GM18502 (cell line): ENCODE results near the gene R3HDML.

Source experiments
- ATAC-seq: cut with Tn5 transposase; IDR thresholded peaks from one replicate; pipeline ENCODE4 v1.9.1; 2021; ENCODE audit warnings: mild to moderate bottlenecking; ENCODE audit not compliant: unreplicated experiment, poor library complexity

Gene R3HDML

DNA sequence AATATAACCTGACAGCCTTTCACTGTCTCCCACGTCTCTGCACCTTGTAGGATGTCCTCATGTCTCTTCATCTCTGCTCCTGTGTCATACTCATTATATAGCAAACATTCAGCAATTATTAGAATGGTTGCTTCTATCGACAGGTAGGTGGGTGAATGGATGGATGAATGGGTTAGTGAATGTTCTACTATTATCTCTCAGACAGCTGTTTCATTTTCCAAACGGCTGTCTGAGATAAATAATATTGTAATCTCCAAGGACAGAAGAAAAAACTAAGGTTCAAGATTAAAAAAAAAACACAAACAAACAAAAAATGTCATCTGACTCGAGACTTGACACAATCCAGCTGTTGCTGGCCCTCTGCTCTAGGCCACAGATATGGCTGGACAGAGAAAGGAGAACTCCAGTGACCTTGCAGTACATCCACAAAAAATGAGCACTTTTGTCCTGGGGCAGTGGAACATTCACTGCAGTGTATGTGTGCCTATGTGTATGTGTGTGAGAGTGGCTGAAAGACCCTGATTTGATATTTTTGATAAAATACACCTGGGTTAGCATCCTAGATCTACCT, 20.8 kb downstream of the R3HDML start:
- ATAC-seq, result no peak

DNA sequence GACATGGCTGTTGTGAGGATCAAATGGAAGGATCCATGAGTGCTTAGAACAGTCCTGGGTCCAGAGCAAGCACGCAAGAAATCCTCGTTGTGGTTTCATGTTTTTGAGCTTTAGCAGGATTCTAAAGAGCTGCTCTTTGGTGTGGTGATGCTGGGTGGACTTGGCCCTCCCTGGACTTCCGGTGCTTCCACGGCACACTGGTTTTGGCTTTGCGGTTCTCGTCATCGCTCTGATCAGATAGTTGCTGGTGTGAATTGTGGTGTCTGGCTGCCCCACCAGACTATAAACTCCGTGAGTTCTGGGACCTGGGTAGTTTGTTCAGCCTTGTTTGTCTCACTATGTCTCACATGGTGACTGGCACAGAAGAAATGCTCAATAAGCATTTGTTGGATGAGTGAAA, 21.9 kb downstream of the R3HDML start:
- no peak for ATAC-seq

DNA sequence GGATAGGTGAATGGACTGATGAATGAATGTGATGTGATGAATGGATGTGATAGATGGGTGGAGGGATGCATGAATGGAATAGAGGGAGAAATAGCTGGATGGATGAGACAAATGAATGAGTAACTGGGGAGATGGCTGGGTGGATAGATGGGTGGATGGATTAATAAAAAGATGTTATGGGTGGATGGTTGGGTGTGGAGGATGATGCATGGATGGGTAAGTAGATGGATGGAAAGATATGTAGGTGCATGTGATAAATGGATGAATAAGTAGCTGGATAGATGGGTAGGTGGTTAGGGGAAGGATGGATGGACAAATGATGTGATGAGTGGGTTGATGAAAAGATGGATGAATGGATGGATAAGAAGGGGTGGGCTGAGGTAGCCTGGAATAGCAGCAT, 23.4 kb downstream of the R3HDML start:
- no peak for ATAC-seq

DNA sequence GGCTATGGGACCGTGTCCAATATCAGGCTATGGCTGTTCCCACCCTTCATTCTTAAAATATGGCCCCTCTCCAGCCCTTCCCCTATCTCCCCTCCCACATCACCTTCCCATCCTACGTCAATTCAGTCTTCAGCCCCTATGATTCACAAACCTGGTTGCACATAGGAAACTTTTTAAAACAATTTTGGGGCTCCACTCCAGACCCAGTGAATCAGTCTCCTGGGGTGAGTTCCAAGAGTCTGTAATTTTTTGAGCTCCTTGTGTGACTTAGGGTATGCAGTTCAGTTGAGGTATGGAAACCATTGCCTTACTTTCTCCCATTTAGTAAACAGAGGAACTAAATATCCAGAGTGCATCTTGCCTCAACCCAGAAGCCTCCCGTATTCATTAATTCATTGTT, 24.2 kb downstream of the R3HDML start:
- ATAC-seq, result no peak

DNA sequence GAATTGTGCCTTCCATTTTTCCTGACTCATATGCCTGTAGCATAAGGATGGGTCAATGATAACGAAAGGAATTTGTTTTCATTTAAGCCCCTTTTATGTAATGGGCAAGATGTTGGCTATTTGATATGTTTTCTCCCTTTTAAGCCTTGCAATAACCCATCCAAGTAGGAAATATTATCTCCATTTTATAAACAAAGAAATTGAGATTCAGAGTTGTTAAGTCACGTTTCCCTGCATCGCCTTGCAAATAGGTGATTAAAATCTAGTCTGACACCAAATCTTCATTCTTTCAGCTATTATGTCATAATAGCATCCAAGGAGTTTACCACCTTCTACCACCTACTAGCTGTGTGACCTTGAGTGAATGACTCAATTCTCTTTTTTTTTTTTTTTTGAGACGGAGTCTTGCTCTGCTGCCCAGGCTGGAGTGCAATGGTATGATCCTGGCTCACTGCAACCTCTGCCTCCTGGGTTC, 25.7 kb downstream of the R3HDML start:
- no peak for ATAC-seq

DNA sequence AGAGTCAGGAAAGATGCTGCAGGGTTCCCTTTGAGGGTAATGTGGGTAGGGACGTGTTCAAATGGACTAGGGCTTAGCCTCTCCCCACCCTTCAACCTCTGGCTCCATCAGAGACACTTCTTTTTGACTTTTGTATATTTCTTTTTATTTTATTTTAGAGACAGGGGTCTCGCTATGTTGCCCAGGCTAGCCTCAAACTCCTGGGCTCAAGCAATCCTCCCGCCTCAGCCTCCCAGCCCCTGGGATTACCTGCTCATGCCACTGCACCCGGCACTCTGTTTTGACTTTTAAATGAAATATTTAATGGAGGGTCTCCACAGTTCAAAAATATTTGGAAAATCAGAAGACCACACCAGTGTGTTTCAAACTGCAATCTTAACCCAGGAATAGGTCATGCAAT, 27.2 kb downstream of the R3HDML start:
- no peak for ATAC-seq

DNA sequence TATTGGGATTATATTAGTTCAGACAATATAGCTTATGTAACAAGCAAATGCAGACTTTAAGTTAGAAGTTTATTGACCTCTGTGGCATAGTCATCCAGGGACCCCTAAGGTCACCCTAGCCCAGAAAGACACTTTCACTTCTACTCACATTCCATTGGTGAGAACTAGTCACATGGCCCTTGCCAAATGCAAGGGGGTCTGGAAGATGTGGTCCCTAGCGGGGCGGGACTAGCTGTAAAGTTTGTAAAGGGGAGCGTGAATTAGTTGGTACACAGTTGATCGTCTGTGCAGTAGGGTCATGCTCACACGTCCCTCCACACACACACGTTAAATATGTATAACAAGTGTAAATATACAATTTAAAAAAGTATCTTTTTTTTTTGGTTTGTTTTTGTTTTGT, 27.9 kb downstream of the R3HDML start:
- ATAC-seq, result no peak

DNA sequence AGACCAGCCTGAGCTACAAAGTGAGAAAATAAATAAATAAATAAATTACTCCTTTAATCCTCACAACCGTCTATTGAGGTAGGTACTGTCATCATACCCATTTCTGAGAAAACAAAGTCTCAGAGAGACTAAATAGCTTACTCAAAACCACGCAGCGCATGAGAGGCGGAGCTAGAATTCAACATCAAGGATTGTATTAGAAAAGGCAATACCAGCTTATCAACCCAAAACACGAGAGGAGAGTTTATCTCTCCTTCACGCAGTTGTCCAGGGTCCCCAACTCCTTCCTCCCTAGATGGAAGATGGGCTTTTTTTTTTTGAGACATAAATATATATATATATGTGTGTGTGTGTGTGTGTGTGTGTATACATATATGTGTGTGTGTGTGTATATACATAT, 30.9 kb downstream of the R3HDML start:
- no peak for ATAC-seq

DNA sequence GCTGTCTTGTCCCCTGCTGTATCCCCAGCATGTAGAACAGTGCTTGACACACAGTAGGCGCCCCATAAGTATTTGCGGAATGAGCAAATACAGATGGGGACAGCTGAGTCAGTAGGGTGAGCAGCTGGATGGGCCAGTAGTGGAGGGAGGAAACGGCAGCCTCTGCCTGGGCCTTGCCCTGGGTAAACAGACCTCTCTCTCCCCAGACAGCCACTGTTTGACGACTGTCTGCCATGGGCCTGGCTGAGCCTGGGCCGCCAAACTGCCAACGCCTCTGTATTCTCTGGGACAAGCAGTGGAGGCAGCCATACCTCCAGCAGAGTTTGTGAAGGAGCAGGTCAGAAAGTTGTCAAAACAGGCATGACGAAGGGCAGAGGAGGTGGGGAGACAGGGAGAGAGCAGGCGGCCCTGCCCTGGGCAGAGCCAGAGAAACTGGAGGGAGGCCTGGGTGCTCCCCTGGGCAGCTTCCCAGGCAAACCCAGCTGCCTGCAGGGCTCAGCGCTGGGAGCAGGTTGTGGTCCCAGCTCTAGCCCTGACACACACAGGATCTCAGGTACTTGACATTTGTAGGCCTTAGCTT, 33.9 kb downstream of the R3HDML start:
- no peak for ATAC-seq

DNA sequence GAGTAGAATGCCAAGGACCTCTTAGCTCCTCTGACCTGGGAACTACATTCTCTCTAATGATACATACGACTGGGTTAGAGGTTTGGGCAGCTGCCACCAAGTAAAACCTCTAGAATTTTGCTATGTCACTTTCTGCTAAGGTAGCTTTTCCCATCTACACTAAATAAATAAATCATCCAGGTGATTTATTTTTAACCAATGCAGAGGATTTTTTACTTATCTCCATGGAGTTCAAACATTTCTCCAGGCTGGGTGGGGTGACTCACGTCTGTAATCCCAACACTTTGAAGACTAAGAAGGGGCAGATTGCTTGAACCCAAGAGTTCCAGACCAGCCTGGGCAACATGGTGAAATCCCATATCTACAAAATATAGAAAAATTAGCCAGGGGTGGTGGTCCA, 45.8 kb downstream of the R3HDML start:
- ATAC-seq, result no peak

DNA sequence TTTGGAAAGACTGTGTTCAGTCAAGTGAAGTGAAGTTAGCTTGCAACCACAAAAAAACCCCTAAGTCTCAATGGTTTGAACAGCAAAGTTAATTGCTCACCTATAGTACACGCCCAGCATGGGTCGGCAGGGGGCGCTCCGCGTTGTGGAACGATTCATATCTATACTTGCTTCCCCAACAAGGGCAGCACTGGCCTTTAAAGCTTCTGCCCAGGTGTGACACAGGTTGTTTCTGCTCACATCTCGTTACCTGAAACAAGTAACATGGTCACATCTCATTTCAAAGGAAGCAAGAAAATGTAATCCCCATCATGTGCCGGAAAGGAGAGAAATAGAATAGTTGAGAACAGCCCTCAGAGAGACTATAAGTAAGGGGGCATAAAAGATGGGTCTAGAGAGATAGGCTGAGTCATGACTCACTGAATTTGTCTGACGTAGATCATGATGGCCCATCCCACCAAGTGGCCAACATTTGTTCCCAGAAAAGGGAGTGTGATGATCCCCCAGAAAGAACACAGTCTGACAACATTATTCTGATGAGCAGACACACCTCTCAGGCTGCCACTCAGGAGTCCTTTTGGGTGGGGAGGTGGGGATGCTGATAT, 47.7 kb downstream of the R3HDML start:
- no peak for ATAC-seq

DNA sequence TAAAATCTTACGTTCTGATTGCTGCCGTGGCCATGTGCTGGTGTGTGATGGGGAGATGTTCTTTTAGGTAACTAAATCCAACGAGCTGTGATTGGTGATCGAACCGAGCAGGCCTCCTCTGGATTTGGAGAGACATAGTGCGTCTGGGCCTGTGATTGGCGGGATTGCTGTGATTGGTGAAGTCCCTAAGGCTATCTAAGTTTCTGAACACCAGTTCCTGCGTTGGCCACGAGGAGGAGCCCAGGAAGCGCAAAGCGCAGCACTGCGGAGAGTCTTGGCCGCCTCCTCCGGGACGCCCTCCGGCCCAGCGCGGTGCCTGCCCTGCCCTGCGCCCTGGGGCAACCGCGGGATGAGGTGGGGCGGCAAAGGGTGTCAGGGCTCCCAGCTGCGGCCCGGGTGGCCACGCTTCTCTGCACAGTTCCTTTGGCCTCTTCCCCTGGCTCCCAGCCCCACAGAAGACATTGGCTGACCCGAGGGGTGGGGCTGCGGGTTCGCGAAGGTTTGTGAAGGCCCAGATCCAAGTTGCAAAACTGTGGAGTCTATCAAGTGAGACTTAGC, 51.7 kb downstream of the R3HDML start:
- no peak for ATAC-seq

DNA sequence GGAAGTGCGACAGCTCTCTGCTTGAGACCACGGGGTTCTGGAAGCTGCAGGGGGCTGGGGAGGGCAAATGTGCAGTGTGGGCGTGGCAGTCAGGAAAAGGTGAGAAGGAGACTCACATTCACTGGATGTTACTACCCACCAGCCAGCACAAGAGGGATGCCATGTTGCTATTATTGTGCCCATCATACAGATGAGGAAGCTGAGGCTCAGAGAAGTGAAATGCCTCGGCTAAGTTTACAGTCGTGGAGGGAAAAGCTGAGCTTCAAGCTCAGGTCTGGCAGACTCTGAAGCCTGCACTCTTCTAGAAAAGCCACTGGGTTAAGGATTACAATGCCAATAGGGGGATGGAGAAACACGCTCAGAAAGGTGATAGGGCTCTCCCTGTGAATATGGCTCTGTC, 53.0 kb downstream of the R3HDML start:
- no peak for ATAC-seq

DNA sequence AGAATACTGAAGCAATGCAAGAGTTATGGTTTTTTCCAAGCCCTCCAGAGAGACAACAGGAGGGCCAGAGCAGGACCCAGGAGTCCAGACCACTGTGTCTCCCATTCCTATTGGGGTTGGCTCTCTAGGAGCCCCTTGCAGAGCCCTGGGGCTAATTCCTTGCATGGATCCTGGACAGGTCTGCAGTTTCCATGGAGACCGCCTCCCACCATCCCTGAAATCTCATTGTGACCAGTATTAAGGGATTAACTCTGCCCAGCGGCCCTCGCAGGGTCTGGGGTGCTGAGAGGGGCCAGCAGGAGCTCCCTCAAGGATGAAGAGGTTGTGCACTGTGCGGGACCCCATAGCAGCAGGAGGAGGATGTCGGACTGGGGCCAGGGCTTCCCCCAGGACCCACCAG, 53.4 kb downstream of the R3HDML start:
- no peak for ATAC-seq

DNA sequence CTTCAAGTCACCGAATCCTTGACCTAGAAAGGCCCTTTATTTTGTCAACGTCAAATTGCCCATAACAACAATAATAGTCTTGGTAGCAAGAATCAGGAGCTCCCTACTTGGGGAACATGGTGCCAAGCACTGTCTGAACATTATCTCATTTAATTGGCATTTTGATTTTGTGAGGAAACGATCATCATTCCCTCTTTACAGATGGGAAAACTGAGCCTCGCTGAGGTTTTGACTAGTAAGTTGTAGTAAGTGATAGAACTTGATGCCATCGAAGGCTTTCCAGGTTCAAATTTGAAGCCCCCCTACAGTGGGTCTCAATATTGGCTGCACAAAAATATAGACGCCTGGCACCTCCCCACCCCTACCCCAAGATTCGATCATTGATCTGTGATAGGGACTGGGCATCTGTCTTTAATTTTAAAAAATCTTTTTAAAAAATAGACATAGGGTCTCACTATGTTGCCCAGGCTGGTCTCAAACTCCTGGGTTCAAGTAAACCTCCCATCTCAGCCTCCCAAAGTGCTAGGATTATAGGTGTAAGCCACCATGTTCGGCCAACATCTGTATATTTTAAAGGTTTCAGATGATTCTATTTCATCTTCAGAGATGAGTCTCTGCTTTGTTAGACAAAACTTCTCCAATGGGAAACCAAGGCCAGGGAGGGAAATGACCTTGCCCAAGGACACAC, 55.4 kb downstream of the R3HDML start:
- ATAC-seq, result no peak

DNA sequence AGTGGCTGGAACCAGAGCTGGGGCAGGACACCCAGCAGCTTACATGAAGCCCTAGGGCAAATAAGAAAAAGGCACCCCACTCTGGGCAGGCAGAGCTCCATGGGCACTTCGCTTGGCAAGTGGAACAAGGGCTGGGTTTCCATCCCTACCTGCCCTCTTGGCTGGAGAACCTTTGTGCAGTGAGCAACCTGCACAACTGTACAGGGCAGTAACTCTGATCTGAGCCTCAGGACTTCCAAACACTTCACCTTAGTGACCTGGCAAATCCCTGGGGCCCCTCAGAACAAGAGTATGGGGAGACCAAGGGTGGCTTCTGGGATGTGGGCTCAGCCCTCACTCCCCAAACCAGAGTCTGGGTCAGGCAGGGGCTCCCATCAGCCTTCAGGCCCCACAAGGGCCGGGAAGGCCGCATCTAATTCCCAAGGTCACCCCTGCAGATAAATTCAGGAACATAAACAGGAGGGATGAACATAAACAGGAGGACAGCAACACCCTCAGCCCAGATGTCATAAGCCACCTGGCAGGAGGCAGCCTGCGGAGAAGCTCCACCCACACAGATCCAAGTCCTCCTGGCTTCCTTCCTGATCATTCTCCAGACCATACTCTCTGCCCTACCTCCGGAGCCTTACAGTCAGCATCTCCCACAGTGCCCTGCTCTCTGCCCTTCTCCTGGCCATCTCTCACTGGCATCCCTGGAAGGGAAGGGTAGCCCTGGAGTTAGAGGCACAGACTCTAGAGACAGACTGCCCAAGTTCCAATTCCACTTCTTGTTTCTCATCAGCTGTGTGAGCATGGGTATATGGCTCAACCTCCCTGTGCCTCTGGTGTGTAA, 56.1 kb downstream of the R3HDML start:
- ATAC-seq, result no peak

DNA sequence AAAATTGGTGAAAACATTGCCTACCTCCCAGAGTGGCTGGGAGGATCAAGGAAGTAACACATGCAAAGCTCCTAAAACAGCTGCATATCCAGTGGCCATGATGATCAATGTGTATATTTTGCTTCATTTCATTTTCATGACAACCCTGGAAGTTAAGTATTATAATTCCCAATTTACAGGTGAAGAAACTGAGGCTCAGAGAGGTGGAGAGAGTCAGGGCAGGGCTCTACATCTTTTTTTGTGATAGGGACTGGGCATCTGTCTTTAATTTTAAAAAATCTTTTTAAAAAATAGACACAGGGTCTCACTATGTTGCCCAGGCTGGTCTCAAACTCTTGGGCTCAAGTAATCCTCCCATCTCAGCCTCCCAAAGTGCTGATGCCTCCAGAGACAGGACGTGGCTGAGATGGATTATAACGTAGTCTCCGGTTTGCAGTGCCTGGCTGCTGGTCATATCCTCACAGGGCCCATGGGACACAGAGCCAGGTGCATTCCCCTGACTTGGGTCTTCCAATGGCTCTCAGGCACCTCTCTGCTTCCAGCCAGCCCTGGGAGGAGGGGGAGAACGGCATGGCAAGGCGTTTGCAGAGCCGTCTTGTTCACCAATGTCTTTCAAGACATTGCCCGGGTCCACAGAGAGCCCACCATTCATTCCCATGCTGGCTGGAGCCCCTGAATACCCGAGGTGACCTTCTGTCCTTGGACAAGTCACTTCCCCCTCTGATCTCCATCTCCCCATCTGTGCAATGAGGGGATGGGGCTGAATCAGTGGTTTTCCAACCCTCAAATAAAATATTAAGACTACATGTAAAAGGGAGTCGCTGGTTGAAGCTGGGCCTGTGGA, 57.0 kb downstream of the R3HDML start:
- no peak for ATAC-seq

DNA sequence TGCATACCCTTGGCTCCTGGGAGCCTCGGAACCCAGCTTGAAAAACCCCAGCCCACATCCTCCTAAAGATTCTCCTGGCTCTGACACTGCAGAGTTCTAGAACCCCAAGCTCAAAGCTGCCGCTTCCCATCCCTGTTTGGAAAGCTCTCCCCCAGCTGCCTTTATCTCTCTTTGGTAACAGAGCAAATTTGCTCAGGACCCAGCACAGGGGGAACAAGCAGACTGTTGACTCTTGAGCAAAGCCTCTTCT, 57.5 kb downstream of the R3HDML start:
- ATAC-seq, result no peak

DNA sequence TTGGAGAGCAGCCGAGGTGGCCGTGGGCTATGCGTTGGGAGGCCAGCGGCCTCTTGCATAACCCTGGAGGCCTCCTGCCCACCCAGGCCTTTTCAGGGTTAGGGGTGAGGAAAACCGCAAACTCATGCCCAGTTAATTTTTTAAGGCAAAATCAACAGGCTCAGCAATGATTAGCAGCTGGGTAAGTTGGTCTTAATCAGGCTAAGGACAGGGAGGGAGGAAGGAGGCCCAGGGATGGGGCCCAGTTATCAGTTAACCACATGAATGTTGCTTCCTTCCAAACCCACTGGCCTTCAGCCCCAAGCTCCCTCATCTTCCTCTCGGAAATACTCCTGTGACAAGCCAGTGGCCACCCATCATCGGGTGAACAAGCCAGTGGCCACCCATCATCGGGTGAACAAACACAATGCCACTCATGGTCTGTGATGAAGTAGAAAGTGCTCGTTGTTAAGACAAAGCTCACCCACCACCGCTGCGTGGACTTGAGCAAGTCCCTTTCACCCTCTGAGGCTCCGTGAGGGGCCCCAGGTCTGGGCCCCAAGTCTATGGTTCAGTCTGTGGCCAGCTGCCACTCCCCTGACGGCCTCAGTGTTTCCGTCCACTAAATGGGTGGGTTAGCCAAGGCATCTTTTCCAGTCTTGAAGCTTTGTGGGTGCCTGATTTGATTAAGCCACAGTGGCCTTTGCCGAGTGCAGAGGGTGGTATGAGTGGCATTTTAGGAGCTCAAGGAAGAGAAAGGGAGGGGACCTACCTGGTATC, 58.0 kb downstream of the R3HDML start:
- ATAC-seq, result no peak
